ENCODE data around the gene RASGRP1.

The RASGRP1 gene

GRCh38 chr15:38503496-38503895 is 61.1 kb downstream of the RASGRP1 start:
- no peaks in the 10 kb centered on the region for H3K4me1 ChIP-seq (ENCODE audit: control insufficient read depth, insufficient read depth, low read length)
- no peak overlapping the region for H3K9ac ChIP-seq (ENCODE audit: low read length)
- H3K36me3 ChIP-seq (ENCODE audit: control insufficient read depth, insufficient read depth, low read length, severe bottlenecking): no peaks in the 10 kb centered on the region
- no peaks in the 10 kb centered on the region for H3K9me3 ChIP-seq (ENCODE audit: control insufficient read depth, low read length)
- H3K27me3 ChIP-seq (replicated peaks; ENCODE audit: control insufficient read depth, insufficient read depth, low read length): no peaks in the 10 kb centered on the region
- DNase-seq (ENCODE audit: low read depth): no peak
- H3K4me3 ChIP-seq (ENCODE audit: low read length): no peak overlapping the region

- Histone ChIP-seq H3K9ac (ENCODE audit: low read length) (no peak overlapping the region), H3K36me3 (ENCODE audit: control insufficient read depth, insufficient read depth, low read length, severe bottlenecking) (no peaks in the 10 kb centered on the region), H3K9me3 (ENCODE audit: control insufficient read depth, low read length) (no peaks in the 10 kb centered on the region), H3K27me3 (replicated peaks; ENCODE audit: control insufficient read depth, insufficient read depth, low read length) (no peaks in the 10 kb centered on the region), H3K4me1 (ENCODE audit: control insufficient read depth, insufficient read depth, low read length) (no peaks in the 10 kb centered on the region), H3K4me3 (ENCODE audit: low read length) (no peak overlapping the region)
- no peak for DNase-seq (ENCODE audit: low read depth)
These were observed 65.0 kb downstream of the RASGRP1 start for GRCh38 chr15:38499651-38500050.

GRCh38 chr15:38496151-38496550 is 68.5 kb downstream of the RASGRP1 start:
- Histone ChIP-seq H3K4me3 (ENCODE audit: low read length) (no peak overlapping the region), H3K4me1 (ENCODE audit: control insufficient read depth, insufficient read depth, low read length) (no peaks in the 10 kb centered on the region), H3K36me3 (ENCODE audit: control insufficient read depth, insufficient read depth, low read length, severe bottlenecking) (no peaks in the 10 kb centered on the region), H3K27me3 (replicated peaks; ENCODE audit: control insufficient read depth, insufficient read depth, low read length) (no peaks in the 10 kb centered on the region), H3K9ac (ENCODE audit: low read length) (no peak overlapping the region), H3K9me3 (ENCODE audit: control insufficient read depth, low read length) (no peaks in the 10 kb centered on the region)
- no peak for DNase-seq (ENCODE audit: low read depth)

GRCh38 chr15:38490242-38490922 is 74.2 kb downstream of the RASGRP1 start:
- peak; percentile 61 for DNase-seq (ENCODE audit: low read depth)
- Histone ChIP-seq H3K36me3 (ENCODE audit: control insufficient read depth, insufficient read depth, low read length, severe bottlenecking) (no peaks in the 10 kb centered on the region), H3K4me1 (ENCODE audit: control insufficient read depth, insufficient read depth, low read length) (peaks cover 7% of the 10 kb centered on the region), H3K27me3 (replicated peaks; ENCODE audit: control insufficient read depth, insufficient read depth, low read length) (no peaks in the 10 kb centered on the region), H3K9me3 (ENCODE audit: control insufficient read depth, low read length) (no peaks in the 10 kb centered on the region), H3K4me3 (ENCODE audit: low read length) (no peak overlapping the region), H3K9ac (ENCODE audit: low read length) (no peak overlapping the region)

GRCh38 chr15:38487378-38487777 is 77.2 kb downstream of the RASGRP1 start:
- H3K4me1 ChIP-seq (ENCODE audit: control insufficient read depth, insufficient read depth, low read length): peaks cover 7% of the 10 kb centered on the region
- DNase-seq (ENCODE audit: low read depth): peak; percentile 37
- no peak overlapping the region for H3K4me3 ChIP-seq (ENCODE audit: low read length)
- no peaks in the 10 kb centered on the region for H3K9me3 ChIP-seq (ENCODE audit: control insufficient read depth, low read length)
- H3K36me3 ChIP-seq (ENCODE audit: control insufficient read depth, insufficient read depth, low read length, severe bottlenecking): peaks cover 5% of the 10 kb centered on the region
- no peaks in the 10 kb centered on the region for H3K27me3 ChIP-seq (replicated peaks; ENCODE audit: control insufficient read depth, insufficient read depth, low read length)
- H3K9ac ChIP-seq (ENCODE audit: low read length): no peak overlapping the region

GRCh38 chr15:38486936-38487335 is 77.7 kb downstream of the RASGRP1 start:
- no peaks in the 10 kb centered on the region for H3K27me3 ChIP-seq (replicated peaks; ENCODE audit: control insufficient read depth, insufficient read depth, low read length)
- peaks cover 7% of the 10 kb centered on the region for H3K4me1 ChIP-seq (ENCODE audit: control insufficient read depth, insufficient read depth, low read length)
- peak; percentile 35 for DNase-seq (ENCODE audit: low read depth)
- H3K4me3 ChIP-seq (ENCODE audit: low read length): no peak overlapping the region
- H3K9me3 ChIP-seq (ENCODE audit: control insufficient read depth, low read length): no peaks in the 10 kb centered on the region
- H3K9ac ChIP-seq (ENCODE audit: low read length): no peak overlapping the region
- H3K36me3 ChIP-seq (ENCODE audit: control insufficient read depth, insufficient read depth, low read length, severe bottlenecking): peaks cover 8% of the 10 kb centered on the region

- Histone ChIP-seq H3K4me3 (ENCODE audit: low read length) (no peak overlapping the region), H3K27me3 (replicated peaks; ENCODE audit: control insufficient read depth, insufficient read depth, low read length) (no peaks in the 10 kb centered on the region), H3K9me3 (ENCODE audit: control insufficient read depth, low read length) (no peaks in the 10 kb centered on the region), H3K4me1 (ENCODE audit: control insufficient read depth, insufficient read depth, low read length) (peaks cover 16% of the 10 kb centered on the region), H3K9ac (ENCODE audit: low read length) (no peak overlapping the region), H3K36me3 (ENCODE audit: control insufficient read depth, insufficient read depth, low read length, severe bottlenecking) (peaks cover 15% of the 10 kb centered on the region)
- DNase-seq (ENCODE audit: low read depth): no peak
These were observed 82.0 kb downstream of the RASGRP1 start for GRCh38 chr15:38482572-38482971.

- Histone ChIP-seq H3K9me3 (ENCODE audit: control insufficient read depth, low read length) (no peaks in the 10 kb centered on the region), H3K4me1 (ENCODE audit: control insufficient read depth, insufficient read depth, low read length) (peaks cover 19% of the 10 kb centered on the region), H3K27me3 (replicated peaks; ENCODE audit: control insufficient read depth, insufficient read depth, low read length) (no peaks in the 10 kb centered on the region), H3K9ac (ENCODE audit: low read length) (no peak overlapping the region), H3K36me3 (ENCODE audit: control insufficient read depth, insufficient read depth, low read length, severe bottlenecking) (peaks cover 18% of the 10 kb centered on the region), H3K4me3 (ENCODE audit: low read length) (no peak overlapping the region)
- DNase-seq (ENCODE audit: low read depth): no peak
These were observed 82.9 kb downstream of the RASGRP1 start for GRCh38 chr15:38481761-38482160.

GRCh38 chr15:38481113-38481512 is 83.5 kb downstream of the RASGRP1 start:
- Histone ChIP-seq H3K4me1 (ENCODE audit: control insufficient read depth, insufficient read depth, low read length) (peaks cover 19% of the 10 kb centered on the region), H3K9ac (ENCODE audit: low read length) (no peak overlapping the region), H3K9me3 (ENCODE audit: control insufficient read depth, low read length) (no peaks in the 10 kb centered on the region), H3K27me3 (replicated peaks; ENCODE audit: control insufficient read depth, insufficient read depth, low read length) (no peaks in the 10 kb centered on the region), H3K36me3 (ENCODE audit: control insufficient read depth, insufficient read depth, low read length, severe bottlenecking) (peaks cover 21% of the 10 kb centered on the region), H3K4me3 (ENCODE audit: low read length) (no peak overlapping the region)
- DNase-seq (ENCODE audit: low read depth): no peak

GRCh38 chr15:38479756-38480155 is 84.9 kb downstream of the RASGRP1 start:
- Histone ChIP-seq H3K4me3 (ENCODE audit: low read length) (no peak overlapping the region), H3K27me3 (replicated peaks; ENCODE audit: control insufficient read depth, insufficient read depth, low read length) (no peaks in the 10 kb centered on the region), H3K9ac (ENCODE audit: low read length) (no peak overlapping the region), H3K36me3 (ENCODE audit: control insufficient read depth, insufficient read depth, low read length, severe bottlenecking) (peaks cover 32% of the 10 kb centered on the region), H3K9me3 (ENCODE audit: control insufficient read depth, low read length) (no peaks in the 10 kb centered on the region), H3K4me1 (ENCODE audit: control insufficient read depth, insufficient read depth, low read length) (peaks cover 19% of the 10 kb centered on the region)
- peak; percentile 13 for DNase-seq (ENCODE audit: low read depth)

- DNase-seq (ENCODE audit: low read depth): peak; percentile 62
- Histone ChIP-seq H3K36me3 (ENCODE audit: control insufficient read depth, insufficient read depth, low read length, severe bottlenecking) (peaks cover 37% of the 10 kb centered on the region), H3K9ac (ENCODE audit: low read length) (no peak overlapping the region), H3K4me3 (ENCODE audit: low read length) (no peak overlapping the region), H3K9me3 (ENCODE audit: control insufficient read depth, low read length) (no peaks in the 10 kb centered on the region), H3K27me3 (replicated peaks; ENCODE audit: control insufficient read depth, insufficient read depth, low read length) (no peaks in the 10 kb centered on the region), H3K4me1 (ENCODE audit: control insufficient read depth, insufficient read depth, low read length) (peaks cover 19% of the 10 kb centered on the region)
These were observed 85.3 kb downstream of the RASGRP1 start for GRCh38 chr15:38479266-38479665.

- Histone ChIP-seq H3K4me3 (ENCODE audit: low read length) (no peak overlapping the region), H3K9ac (ENCODE audit: low read length) (no peak overlapping the region), H3K4me1 (ENCODE audit: control insufficient read depth, insufficient read depth, low read length) (peaks cover 19% of the 10 kb centered on the region), H3K36me3 (ENCODE audit: control insufficient read depth, insufficient read depth, low read length, severe bottlenecking) (peaks cover 34% of the 10 kb centered on the region), H3K27me3 (replicated peaks; ENCODE audit: control insufficient read depth, insufficient read depth, low read length) (no peaks in the 10 kb centered on the region), H3K9me3 (ENCODE audit: control insufficient read depth, low read length) (no peaks in the 10 kb centered on the region)
- no peak for DNase-seq (ENCODE audit: low read depth)
These were observed 87.0 kb downstream of the RASGRP1 start for GRCh38 chr15:38477637-38478036.
